HEK293T (cell line): ENCODE results near the gene PROCA1.

ENCODE experiments used
- CTCF ChIA-PET: fragments of 350-600 bp; formaldehyde crosslinking; extraction: SDS; loops from one replicate; lab custom pipeline; 2021; ENCODE audit warnings: antibody characterized with exemption, inconsistent platforms; lab: Yijun Ruan, JAX
- POLR2A ChIA-PET: fragments of 350-600 bp; formaldehyde crosslinking; extraction: SDS; loops from one replicate; lab custom pipeline; 2020; ENCODE audit warnings: antibody characterized with exemption, inconsistent platforms; lab: Yijun Ruan, JAX
- DNase-seq: peaks from one replicate; pipeline ENCODE4 v3.0.0; 2012; ENCODE audit warnings: mixed read lengths; ENCODE audit errors: extremely low spot score
- ARNT ChIP-seq: fragments of 450-650 bp; IDR thresholded peaks from 2 replicates; pipeline ENCODE4 v1.6.1; 2017; ENCODE audit warnings: mild to moderate bottlenecking
- BHLHE40 ChIP-seq: fragments of 450-650 bp; IDR thresholded peaks from 2 replicates; pipeline ENCODE4 v1.6.1; 2016; ENCODE audit warnings: mild to moderate bottlenecking, moderate library complexity, borderline replicate concordance
- CTBP1 ChIP-seq: fragments of 450-650 bp; IDR thresholded peaks from 2 replicates; pipeline ENCODE4 v1.6.1; 2016; ENCODE audit warnings: borderline replicate concordance
- ELF4 ChIP-seq: fragments of 450-650 bp; IDR thresholded peaks from 2 replicates; pipeline ENCODE4 v1.6.1; 2017; ENCODE audit warnings: antibody characterized with exemption
- FOXA1 ChIP-seq: fragments of 450-650 bp; IDR thresholded peaks from 2 replicates; pipeline ENCODE4 v1.6.1; 2016; ENCODE audit warnings: mild to moderate bottlenecking
- FOXK2 ChIP-seq: fragments of 450-650 bp; IDR thresholded peaks from 2 replicates; pipeline ENCODE4 v1.6.1; 2016; ENCODE audit warnings: mild to moderate bottlenecking
- FOXM1 ChIP-seq: fragments of 450-650 bp; IDR thresholded peaks from 2 replicates; pipeline ENCODE4 v1.6.1; 2017; ENCODE audit warnings: mild to moderate bottlenecking, borderline replicate concordance
- HDGF ChIP-seq: fragments of 450-650 bp; IDR thresholded peaks from 2 replicates; pipeline ENCODE4 v1.6.1; 2017; ENCODE audit warnings: antibody characterized with exemption, borderline replicate concordance
- L3MBTL2 ChIP-seq: fragments of 450-650 bp; conservative IDR thresholded peaks from 2 replicates; pipeline ENCODE4 v1.6.1; 2016; ENCODE audit warnings: mild to moderate bottlenecking
- LEF1 ChIP-seq: fragments of 450-650 bp; IDR thresholded peaks from 2 replicates; pipeline ENCODE4 v1.6.1; 2017; ENCODE audit warnings: mild to moderate bottlenecking, borderline replicate concordance
- NFRKB ChIP-seq: fragments of 450-650 bp; IDR thresholded peaks from 2 replicates; pipeline ENCODE4 v1.6.1; 2016; ENCODE audit warnings: mild to moderate bottlenecking, moderate library complexity
- SP1 ChIP-seq: fragments of 450-650 bp; IDR thresholded peaks from 2 replicates; pipeline ENCODE4 v1.6.1; 2017
- SUZ12 ChIP-seq: fragments of 450-650 bp; IDR thresholded peaks from 2 replicates; pipeline ENCODE4 v1.6.1; 2016; ENCODE audit warnings: mild to moderate bottlenecking
- TARDBP ChIP-seq: fragments of 450-650 bp; IDR thresholded peaks from 2 replicates; pipeline ENCODE4 v1.6.1; 2016
- ZNF384 ChIP-seq: fragments of 450-650 bp; IDR thresholded peaks from 2 replicates; pipeline ENCODE4 v1.6.1; 2016
- TF ChIP-seq, protein P1 (sequence below): fragments of 450-650 bp; IDR thresholded peaks from 2 replicates; pipeline ENCODE4 v1.6.1; 2016

The PROCA1 gene

DNA sequence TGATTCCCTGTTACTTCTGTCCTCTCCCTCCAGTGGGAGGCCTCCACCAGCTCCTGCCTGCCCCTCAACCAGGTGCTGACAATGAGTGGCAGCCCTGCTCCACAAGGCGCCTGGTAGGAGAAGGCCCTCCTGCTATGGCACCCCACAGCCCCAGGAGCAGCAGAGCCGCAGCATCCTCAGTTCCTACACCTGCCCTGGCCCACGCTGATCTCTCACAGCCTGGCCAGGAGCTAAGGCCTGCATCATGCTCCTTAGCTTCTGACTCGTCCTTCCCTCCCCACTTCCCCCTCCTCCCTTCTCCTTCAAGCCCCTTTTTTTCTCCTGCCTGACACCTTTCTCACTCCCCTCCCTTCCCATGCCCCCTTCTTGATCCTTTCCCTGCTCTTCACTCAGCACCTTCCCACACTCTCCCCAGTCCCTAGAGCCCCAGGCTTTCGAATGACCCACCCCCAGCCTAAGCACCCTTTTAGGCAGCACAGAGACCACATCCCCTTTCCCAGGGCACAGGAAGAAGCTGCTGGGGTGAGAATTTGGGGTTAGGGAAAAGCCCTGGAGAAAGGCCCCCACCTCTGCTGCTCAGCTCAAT, 6.5 kb downstream of the PROCA1 start:
- ChIA-PET POLR2A (interaction anchor here (15.7 kb wide), 1 partner anchor 19 kb away, joined by 309 read pairs; the partner anchor contains the start of genes NEK8, RPL23A and TLCD1), CTCF (interaction anchor here (0.6 kb wide), 1 partner anchor 23 kb away, joined by 3 read pairs; no protein-coding TSS in a partner anchor)
- TF ChIP-seq CTBP1 (no peak), LEF1 (no peak), FOXM1 (no peak), SP1 (no peak), SUZ12 (no peak), ELF4 (no peak), TARDBP (no peak), BHLHE40 (no peak), L3MBTL2 (no peak), ZNF384 (no peak), FOXK2 (no peak)
- TF ChIP-seq, protein P1, sequence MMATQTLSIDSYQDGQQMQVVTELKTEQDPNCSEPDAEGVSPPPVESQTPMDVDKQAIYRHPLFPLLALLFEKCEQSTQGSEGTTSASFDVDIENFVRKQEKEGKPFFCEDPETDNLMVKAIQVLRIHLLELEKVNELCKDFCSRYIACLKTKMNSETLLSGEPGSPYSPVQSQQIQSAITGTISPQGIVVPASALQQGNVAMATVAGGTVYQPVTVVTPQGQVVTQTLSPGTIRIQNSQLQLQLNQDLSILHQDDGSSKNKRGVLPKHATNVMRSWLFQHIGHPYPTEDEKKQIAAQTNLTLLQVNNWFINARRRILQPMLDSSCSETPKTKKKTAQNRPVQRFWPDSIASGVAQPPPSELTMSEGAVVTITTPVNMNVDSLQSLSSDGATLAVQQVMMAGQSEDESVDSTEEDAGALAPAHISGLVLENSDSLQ, result no peak
- DNase-seq, result no peak

DNA sequence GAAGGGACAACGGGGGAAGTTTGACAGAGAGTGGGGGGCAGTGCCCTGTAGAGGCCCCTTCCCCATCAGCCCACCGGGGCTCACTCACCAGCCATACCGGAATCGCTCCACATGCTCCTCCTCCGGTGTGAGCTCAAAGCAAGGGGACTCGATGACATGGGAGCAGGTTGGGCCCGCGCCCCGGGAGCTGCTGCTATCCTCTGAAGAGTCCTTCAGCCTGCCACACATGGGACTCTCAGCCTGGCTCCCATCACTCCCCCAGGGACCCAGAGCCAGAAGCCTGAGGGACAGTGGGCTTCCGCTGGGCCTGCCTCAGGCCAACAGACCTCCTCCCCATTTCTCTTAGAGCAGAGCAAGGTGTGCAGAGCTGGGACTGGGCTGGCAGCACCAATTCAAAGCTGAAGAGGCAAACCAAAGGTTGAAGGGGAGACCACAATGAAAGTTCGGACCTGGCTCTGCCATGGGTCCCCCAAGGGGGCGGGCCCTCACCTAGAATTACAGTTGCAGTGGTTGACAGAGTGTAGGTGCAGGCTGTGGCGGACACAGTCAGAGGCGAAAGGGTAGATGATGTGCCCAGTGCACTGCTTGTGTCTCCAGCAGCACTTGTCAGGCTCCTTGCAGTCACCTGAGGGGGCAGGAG, 7.3 kb downstream of the PROCA1 start:
- no peak for TF ChIP-seq HDGF
- no peak for TF ChIP-seq FOXA1
- TF ChIP-seq FOXM1, result no peak
- TF ChIP-seq FOXK2, result no peak
- no peak for TF ChIP-seq BHLHE40
- no peak for TF ChIP-seq L3MBTL2
- TF ChIP-seq ELF4, result no peak
- TF ChIP-seq TARDBP, result no peak
- no peak for TF ChIP-seq ARNT
- TF ChIP-seq NFRKB, result no peak
- TF ChIP-seq, protein P1, result no peak
- no peak for TF ChIP-seq LEF1
- TF ChIP-seq SUZ12, result no peak
- no peak for TF ChIP-seq CTBP1
- no peak for DNase-seq
- ChIA-PET CTCF (interaction anchor here (0.6 kb wide), 1 partner anchor 16 kb away, joined by 3 read pairs; no protein-coding TSS in a partner anchor), POLR2A (interaction anchor here (0.7 to 15.7 kb wide), 2 partner anchors 12 to 20 kb away, joined by 3 to 309 read pairs; partner anchors contain the start of genes NEK8, RPL23A and TLCD1)

DNA sequence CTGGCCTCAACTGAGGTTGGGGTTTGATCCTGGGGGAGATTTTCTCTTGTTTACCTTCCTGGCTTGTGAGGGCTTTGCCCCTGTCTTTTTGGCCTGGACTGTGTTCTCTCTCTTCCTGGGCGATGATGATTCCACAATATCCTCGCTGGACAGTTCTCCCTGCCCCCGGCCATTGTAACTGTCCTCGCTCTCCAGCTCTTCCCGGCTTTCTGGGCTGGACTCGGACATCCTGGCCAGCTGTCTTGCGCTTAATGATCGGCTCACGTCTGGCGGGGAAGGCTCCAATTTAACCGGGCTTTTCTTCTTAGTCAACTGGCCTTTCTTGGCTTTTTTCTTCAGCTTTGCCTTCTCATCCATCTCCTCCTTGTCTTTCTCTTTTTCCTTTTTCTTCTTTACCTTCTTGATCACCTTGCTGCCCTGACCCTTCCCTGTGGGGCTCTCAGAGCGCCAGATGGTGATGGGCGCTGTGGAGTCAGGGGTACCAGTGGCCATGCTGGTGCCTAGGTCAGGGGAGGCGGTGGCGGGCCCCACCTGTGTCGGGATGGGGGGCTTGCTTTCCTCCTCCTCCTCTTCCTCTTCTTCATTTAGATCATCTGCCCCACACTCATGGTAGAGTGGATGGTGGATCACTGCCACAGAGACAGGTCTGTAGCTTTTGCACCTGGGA, 8.0 kb downstream of the PROCA1 start:
- DNase-seq, result no peak
- CTCF ChIA-PET, result no interaction called here
- TF ChIP-seq ZNF384, result no peak
- no peak for TF ChIP-seq ELF4
- TF ChIP-seq NFRKB, result no peak
- TF ChIP-seq FOXA1, result no peak
- TF ChIP-seq SUZ12, result no peak
- TF ChIP-seq LEF1, result no peak
- no peak for TF ChIP-seq HDGF
- TF ChIP-seq, protein P1, result no peak
- TF ChIP-seq FOXM1, result no peak
- no peak for TF ChIP-seq L3MBTL2
- TF ChIP-seq TARDBP, result no peak
- TF ChIP-seq ARNT, result no peak
- TF ChIP-seq SP1, result no peak
- no peak for TF ChIP-seq CTBP1
- no peak for TF ChIP-seq BHLHE40
- TF ChIP-seq FOXK2, result no peak
- POLR2A ChIA-PET, result interaction anchor here (15.7 kb wide), 1 partner anchor 21 kb away, joined by 309 read pairs; the partner anchor contains the start of genes NEK8, RPL23A and TLCD1

DNA sequence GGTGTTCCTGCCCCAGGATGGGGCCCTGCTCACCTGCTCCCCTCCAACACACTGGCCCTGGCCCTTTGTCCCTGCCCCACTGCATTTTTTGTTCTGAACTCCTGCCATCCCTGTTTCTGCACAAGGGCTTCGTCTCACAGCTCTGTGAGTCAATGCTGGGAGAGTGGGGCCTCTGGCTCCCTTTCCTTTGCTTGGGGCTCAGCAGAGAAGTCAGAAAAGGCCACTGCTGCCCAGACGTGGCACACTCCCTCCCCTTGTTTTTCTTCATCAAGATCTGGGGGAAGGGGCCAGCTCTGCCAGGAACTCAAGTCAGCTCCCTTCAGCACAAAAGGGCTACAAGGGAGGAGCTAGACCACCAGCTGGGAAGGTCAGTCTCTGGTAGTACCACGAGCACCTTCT, 8.9 kb downstream of the PROCA1 start:
- no peak for TF ChIP-seq NFRKB
- TF ChIP-seq FOXA1, result no peak
- TF ChIP-seq SUZ12, result no peak
- TF ChIP-seq LEF1, result no peak
- TF ChIP-seq TARDBP, result no peak
- TF ChIP-seq L3MBTL2, result no peak
- no peak for DNase-seq
- ChIA-PET POLR2A (interaction anchor here (1.0 to 15.7 kb wide), 4 partner anchors 8 to 41 kb away, joined by 3 to 309 read pairs (median 14); partner anchors contain the start of genes NEK8, PROCA1, RPL23A and SDF2), CTCF (interaction anchor here (0.8 kb wide), 1 partner anchor 59 kb away, joined by 3 read pairs; no protein-coding TSS in a partner anchor)

DNA sequence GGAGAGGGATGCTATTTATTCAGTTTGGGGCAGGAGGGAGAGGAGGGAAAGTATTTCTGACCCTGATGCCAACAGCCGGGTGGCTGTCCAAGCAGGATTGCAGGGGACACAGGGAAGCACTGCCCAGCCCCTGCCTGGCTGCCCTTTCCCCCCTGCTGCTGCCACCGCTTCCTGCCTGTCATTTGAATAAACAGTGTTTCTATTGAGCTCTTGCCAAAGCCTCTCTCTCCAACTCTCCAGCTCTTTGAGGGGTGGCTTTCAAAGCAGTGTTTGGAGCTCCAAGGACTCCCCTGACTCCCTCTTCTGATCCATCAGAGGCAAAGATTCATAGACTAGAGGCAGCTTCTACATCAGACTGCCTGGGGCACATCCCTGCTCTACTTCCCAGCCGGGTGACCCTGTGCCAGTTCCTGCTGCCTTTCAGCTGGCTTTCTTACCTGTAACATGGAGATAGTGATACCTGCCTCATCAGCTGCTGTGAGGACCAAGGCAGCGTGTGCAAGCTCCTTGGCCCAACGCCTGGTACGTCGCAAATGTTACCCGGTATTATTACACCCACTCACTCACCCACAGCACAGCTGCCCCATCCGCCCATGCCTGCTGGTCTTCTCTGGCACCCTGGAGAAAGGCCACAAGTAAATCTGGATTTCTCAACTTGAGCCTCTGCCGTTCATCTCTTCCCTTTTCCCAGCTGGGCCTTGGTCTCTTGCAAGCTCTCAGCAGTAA, 9.5 kb downstream of the PROCA1 start:
- ChIA-PET POLR2A (interaction anchor here (1.0 to 15.7 kb wide), 4 partner anchors 9 to 40 kb away, joined by 3 to 309 read pairs (median 14); partner anchors contain the start of genes NEK8, PROCA1, RPL23A and SDF2), CTCF (interaction anchor here (0.8 kb wide), 1 partner anchor 58 kb away, joined by 3 read pairs; no protein-coding TSS in a partner anchor)
- no peak for TF ChIP-seq TARDBP
- no peak for TF ChIP-seq SP1
- no peak for TF ChIP-seq FOXK2
- no peak for TF ChIP-seq ELF4
- no peak for TF ChIP-seq L3MBTL2
- TF ChIP-seq BHLHE40, result no peak
- no peak for TF ChIP-seq HDGF
- TF ChIP-seq LEF1, result no peak
- TF ChIP-seq FOXM1, result no peak
- TF ChIP-seq, protein P1, result no peak
- no peak for TF ChIP-seq ZNF384
- TF ChIP-seq FOXA1, result no peak
- TF ChIP-seq SUZ12, result no peak
- TF ChIP-seq ARNT, result no peak
- no peak for TF ChIP-seq NFRKB
- TF ChIP-seq CTBP1, result no peak
- DNase-seq, result no peak
